Stimulated activated CD4-positive, alpha-beta T cell treated with anti-CD3 and anti-CD28 coated beads, Interleukin-12 subunit alpha, Interleukin-12 subunit beta, amount 100 ng/mL, for 48 hours (primary cell): Measurements from ENCODE around the gene CFAP74.
A peak's percentile ranks its signal among the peaks of the same experiment; 100 is the strongest.
"Not testable (repeated sequence)": the region's sequence is repeated elsewhere in the genome, so short reads cannot be mapped to it uniquely, and the experiment has no call there.

ENCODE experiments used
- DNase-seq, 3 donors: peaks; one replicate each; pipeline ENCODE4 v3.0.0-alpha.2; 2020; ENCODE audit warnings: low read depth in 2 of 3, low spot score in 1 of 3

The CFAP74 gene

DNA sequence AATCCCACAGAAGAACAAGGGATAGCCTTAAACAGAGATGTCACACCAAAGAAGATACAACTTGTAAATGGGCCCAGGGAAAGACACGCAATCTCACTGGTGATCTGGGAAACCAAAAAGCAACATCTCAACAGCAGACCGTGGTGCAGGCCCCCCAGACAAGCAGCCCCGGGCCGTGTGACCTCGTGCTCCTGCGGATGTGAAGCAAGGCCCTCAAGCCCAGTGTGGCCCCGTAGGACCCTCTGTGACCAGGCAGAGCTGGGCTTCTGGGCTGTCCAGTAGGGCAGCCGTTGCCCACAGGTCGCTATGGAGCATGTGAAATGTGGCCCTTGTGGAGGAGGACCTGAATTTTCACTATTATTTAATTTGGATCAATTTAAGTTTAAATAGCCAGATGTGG, 49.6 kb downstream of the CFAP74 start:
- no peak for DNase-seq

DNA sequence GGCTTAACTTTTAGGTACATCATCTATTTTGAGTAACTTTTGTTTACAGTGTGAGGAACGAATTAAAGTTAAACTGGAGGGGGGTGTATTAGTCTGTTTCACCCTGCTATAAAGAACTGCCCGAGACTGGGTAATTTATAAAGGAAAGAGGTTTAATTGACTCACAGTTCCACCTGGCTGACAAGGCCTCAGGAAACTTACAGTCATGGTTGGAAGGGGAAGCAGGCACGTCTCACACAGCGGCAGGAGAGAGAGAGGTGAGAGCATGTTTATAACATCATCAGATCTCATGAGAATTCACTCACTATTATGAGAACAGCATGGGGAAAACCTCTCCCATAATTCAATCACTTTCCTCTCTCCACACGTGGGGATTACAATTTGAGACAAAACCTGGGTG, 52.6 kb downstream of the CFAP74 start:
- DNase-seq = no peak

DNA sequence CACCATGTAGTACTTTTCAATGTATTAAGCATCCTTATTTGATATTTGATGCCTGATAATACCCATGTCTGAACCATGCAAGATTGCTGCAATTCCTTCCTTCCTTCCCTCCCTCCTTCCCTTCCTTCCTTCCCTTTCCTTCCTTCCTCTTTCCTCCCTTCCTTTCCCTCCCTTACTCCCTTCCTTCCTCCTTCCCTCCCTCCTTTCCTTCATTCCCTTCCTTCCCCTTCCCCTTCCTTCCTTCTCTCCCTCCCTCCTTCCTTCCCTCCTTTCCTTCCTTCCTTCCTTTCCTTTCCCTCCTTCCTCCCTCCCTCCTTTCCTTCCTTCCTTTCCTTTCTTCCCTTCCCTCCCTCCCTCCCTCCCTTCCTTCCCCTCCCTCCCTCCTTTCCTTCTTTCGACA, 54.8 kb downstream of the CFAP74 start:
- DNase-seq = no peak

DNA sequence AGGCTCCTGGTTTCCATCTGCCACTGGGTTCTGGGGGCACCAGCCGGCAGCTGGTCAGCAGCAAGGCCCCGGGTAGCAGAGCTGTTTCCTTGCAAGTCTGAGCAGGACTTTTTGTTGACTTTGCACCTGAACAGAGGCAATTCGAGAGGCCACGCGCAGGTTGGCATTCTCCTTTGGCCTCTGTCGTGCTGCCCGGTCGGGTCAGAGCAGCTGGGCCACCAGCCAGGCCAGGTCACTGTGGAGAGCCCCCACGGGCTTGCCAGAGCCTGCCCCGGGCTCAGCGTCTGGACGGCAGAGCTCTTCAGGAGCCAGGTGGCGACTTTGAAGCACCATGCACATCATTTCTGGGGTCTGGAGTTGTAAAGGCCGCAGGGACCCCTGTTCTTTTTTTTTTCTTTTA, 56.1 kb downstream of the CFAP74 start:
- DNase-seq = no peak

DNA sequence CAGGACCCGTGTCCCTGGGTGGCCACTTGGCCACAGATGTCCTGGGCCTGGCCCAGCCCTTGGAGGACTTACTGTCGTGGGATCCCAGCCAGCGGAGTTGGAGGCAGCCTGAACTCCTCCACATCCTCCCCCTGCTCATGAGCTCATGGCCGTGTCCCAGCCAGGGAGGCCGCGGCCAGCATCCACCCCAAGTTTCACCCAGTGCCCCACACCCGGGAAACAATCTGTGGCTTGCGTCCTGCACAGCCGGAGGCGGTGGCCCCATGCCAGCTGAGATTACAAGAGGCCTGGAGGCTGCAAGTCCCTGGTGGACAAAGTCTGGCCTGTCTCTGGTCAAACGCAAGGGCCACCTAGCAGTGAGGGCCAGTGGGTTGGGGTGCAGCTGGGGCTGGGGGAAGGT, 57.0 kb downstream of the CFAP74 start:
- DNase-seq = no peak

DNA sequence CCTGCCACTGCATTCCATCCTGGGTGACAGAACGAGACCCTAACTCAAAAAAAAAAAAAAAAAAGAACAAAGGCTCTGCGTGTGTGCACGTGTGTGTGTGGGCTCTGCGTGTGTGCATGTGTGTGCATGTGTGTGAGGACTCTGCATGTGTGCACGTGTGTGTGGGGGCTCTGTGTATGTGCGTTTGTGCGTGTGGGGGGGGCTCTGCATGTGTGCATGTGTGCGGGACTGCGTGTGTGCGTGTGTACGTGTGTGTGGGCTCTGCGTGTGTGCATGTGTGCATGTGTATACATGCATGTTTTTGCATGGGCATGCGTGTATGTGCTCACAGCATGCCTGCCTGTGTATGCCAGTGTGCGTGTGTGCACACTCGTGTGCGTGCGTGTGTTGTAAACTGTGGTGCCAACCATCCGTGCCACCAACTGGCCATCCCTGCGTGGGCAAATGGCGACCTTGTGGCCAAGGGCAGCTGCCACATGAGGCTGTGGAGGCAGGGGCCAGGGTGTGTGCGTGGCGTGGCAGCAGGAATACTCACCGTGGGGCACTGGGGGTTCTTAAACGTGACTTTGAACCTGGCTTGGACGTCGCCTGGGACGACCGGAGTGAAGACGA, 57.7 kb downstream of the CFAP74 start:
- DNase-seq = no peak

DNA sequence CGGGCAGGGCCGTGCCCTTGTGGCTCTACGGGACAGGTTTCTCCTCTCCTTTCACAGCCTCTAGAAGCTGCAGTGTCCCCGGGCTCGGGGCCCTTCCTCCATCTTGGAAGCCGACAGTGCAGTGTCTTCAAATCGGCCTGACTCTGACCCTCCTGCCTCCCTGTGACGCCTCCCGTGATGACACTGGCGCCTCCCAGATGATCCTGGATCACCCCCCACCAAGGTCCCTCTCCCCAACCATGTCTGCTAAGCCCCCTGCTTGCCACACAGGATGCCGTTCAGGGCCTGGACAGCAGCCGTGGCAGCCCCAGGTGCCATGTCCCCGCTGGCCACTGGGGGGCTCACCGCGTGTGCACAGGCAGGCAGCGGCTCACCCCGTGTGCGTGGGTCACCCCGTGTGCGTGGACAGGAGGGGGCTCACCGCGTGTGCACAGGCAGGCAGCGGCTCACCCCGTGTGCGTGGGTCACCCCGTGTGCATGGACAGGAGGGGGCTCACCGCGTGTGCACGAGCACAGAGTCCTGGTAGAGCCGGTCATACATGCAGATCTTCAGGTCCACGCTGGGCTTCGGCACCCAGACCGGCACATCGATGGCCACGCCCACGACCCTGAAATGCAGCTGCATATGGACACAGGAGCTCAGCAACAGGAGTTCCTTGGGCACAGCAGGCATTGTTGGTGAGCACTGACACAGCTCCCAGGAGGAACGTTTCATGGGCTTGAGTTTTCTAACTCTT, 59.6 kb downstream of the CFAP74 start:
- DNase-seq = peak; percentile 24 to 65 (median 49)

DNA sequence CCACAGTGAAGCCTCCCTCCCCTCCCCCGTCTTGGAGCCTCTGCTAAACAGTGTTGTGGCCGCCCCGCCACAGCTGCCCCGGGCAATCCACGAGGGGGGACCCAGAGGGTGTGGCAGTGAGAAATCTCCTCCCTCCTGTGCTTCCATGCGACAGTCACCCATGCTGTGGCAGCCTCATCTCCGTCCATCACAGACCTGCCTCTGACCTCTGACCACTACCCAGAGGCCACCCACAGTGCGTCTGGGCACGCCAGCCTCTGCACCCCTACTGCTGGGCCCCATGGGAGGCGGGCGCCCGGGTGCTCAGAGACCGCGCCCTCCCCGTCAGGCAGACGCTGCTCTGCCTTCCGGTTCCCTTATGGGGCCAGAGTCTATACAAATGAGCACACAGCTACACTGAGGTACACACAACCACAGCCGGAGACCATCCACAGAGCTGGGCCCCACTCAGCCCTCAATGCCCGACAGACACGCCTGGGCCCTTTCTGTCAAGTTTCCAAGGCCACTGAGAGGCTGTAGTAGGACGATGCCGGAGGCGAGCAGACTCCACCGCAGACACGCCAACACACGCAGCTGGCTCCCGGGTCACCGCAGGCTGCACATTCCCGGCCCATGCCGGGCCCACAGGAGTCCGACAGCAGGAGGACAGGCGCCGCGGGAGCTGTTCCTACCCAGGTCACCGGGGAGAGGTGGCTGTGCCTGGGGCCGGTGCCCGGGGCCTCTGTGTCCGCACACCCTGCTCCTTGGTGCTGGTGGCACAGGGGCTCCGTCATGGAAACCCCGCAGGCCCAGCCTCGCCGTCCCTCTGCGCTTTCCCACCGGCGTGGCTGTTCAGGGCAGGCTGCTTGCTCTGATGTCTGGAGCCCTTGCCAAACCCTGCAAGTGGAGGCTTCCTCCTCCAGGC, 60.6 kb downstream of the CFAP74 start:
- DNase-seq = no peak

DNA sequence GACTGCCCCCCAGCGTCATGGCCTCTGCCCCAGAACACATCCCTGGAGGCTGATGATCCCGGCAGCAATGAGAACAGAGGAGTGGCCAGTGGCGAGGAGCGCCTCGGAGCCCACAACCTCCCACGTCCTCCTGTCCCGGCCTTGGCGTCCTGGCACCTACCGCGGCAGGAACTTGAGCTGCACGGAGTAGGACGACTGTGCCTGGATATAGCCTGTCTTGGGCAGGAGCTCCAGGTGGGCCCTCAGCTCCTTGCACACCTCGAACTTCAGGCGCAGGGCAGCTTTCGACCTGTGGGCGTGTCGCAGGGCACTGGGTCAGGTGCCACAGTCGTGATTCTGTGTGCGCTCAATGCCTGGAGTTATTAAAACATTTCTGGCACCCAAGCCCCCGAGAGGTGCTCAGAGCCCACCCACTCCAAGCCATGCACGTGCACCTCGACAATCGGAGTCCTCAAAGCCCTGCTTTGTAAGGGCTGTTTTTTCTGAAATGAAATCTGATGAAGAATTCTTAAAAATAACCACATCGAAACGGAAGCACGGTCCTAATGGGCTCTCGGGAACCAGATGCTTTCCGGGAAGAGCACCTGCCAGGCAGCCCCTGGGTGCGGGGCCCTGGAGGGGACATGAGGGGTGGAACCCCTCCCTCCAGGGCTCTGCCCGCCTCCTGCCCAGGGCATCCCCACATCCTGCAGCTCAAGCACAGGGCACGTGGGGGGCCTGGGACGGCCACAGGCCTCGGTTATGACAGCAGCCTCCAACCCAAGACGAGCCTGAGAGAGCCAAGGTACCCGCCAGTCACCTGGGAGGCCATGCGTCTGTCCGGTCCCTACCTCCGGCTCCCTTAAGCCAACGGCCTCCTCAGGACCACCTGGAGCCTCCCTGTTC, 61.5 kb downstream of the CFAP74 start:
- no peak for DNase-seq

DNA sequence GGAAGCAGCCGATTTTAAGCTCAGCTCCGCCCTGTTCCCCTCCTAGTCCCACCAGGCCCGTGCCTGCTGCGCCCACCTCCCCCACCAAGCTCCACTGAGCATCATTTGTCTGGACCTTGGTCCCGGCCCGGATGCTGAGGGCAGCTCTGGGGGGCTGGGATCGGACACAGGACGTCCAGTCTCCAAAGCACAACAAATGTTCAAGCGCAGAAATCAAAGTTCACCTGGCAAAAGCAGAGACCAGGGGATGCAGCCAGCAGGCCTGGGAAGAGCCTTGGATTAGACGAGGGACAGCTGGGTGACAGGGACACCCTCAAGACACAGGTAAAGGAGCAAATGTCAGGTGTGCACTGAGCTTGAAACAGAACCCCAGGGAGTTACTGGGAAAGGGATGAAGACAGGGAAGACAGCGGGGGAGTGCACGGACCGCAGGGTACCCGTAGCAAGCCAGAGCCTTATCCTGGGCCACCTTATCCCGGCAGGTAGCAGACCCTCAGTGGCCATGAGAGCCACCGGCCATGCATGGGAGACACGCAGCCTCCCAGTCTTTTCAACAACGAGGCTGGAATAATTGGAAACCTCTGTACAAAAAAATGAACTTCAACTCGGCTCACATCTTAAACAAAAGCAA, 62.3 kb downstream of the CFAP74 start:
- DNase-seq = no peak

DNA sequence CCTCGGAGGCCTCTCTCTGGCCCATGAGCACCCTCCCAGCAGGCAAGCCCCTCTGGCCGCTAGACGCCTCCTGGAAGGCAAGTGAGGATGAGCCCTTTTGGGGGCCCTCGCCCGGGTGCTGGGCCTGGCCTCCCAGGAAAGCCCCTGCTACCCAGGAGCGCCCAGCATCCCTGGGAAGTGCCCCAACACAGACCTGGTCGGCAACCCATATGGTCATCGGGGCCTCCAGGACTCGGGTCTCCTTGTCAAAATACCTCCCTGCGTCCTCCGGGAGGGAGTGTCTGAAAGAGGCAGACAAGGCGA, 63.5 kb downstream of the CFAP74 start:
- DNase-seq = no peak

DNA sequence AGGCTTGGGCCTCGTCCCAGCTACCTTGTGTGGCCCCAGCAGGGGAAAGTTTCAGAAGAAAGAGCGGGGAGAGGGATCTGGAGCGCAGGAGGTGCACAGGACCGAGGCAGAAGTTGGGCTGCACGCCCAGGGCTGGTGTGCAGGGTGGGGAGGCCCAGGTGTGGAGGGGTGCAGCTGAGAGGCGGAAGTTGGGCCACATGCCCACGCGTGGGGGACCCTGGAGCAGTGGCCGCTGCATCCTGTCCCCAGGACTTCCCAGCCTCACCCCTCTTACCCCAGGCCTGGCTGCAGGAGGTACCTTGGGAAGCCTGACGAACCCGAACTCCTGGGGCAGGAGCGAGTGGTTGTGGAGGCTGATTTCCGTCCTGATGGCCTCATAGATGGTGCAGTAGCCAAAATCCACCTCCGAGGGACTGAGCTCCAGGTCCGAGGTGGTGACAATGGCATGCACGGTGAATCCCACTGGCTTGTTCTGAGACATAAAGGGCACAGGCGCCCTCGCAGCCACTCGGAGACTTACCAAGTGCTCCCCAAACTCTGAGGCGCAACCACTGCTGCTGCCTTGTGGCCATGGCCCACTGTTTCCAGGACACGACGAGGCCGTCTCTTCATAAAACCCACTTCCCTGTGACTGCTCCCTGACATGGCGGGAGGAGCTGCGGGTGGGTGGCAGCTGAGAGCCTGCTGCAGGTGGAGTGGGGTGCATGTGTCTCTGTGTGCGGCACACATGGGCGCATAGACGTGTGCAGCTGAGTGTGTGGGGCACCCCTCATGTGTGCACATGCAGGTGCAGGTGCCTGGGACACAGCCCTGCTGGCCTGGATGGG, 64.1 kb downstream of the CFAP74 start:
- no peak for DNase-seq

DNA sequence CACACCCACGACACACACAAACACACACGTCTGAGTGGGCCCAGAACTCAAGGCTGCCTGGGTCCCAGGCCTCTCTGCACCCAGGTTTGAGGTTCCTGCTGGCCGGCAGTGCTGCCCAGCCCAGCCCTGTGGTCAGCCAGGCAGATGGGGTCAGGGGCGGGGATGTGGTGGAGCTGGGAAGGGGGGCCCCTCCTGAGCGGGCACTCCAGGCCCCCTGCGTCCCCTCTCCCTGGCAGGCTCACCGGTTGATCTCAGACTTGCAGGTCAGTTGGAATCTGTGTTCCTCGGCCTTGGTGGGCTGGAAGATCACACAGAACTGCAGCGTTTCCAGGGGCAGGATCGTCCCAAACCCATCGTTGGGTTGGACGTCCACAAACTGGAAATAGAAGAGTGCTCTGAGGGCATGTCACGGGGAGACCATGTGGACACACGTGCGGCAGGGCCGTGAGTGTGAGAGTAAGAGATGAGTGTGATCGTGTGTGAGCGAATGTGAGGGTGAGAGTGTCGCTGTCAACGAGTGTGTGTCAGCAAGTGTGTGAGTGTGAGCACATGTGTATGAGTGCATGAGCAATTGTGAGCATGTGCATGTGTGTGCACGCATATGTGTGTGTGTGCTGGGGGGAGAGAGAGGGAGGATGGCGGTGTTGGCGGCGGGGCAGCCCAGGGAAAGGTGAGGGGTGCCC, 64.8 kb downstream of the CFAP74 start:
- no peak for DNase-seq

DNA sequence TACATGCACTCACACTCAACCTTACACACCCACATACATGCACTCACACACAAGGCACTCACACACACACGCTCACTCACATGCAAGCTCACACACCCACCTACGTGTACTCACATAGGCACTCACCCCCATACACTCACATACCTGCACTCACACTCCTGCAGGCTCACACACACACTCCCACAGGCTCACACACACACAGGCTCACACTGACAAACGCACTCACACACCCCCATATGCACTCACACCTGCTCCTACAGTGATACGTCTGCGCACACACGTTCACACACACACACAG, 65.4 kb downstream of the CFAP74 start:
- no peak for DNase-seq

DNA sequence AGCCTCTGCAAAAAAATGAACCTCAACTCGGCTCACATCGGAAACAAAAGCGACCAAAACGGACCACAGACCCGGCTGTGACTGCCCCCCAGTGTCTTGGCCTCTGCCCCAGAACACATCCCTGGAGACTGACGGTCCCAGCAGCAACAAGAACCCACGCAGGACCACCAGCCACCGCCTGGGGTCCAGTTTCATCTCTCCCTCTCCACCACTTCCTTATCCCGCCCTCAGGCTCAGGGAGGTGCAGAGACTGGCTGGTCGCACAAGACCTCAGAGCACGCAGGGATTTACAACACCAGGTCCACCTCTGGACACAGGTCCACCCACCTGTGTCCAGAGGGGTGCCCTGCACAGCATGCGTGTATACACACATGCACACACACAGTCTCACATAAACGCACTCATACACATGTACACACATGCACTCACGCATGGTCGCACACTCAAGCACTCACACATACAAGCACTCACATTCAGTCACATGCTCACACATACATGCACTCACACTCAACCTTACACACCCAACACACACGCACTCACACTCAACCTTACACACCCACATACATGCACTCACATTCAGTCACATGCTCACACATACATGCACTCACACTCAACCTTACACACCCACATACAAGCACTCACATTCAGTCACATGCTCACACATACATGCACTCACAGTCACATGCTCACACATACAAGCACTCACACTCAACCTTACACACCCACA, 65.9 kb downstream of the CFAP74 start:
- DNase-seq = no peak

DNA sequence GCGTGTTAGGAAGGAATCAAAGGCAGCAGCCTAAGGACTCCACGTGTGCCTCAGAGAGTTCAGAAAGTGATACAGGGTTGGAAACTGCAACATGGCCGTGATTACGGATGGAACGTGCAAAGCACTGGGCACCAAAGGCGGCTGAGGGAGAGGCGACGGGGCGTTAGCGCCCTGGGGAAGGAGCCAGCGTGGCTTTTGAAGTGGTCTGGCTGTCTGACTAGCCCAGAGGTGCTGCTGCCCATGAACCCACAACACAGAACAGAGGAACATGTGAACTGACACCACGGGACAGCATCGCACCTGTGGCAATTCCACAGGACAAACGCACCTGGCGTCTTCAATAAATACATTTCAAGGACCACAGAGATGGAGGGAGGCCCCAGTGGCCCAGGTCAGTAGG, 66.5 kb downstream of the CFAP74 start:
- no peak for DNase-seq

DNA sequence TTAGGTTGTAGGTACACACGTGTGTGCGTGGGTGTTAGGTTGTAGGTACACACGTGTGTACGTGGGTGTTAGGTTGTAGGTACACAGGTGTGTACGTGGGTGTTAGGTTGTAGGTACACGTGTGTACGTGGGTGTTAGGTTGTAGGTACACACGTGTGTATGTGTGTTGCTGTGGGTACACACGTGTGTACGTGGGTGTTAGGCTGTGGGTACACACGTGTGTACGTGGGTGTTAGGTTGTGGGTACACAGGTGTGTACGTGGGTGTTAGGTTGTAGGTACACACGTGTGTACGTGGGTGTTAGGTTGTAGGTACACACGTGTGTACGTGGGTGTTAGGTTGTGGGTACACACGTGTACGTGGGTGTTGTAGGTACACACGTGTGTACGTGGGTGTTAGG, 68.7 kb downstream of the CFAP74 start:
- not testable (repeated sequence) for DNase-seq

DNA sequence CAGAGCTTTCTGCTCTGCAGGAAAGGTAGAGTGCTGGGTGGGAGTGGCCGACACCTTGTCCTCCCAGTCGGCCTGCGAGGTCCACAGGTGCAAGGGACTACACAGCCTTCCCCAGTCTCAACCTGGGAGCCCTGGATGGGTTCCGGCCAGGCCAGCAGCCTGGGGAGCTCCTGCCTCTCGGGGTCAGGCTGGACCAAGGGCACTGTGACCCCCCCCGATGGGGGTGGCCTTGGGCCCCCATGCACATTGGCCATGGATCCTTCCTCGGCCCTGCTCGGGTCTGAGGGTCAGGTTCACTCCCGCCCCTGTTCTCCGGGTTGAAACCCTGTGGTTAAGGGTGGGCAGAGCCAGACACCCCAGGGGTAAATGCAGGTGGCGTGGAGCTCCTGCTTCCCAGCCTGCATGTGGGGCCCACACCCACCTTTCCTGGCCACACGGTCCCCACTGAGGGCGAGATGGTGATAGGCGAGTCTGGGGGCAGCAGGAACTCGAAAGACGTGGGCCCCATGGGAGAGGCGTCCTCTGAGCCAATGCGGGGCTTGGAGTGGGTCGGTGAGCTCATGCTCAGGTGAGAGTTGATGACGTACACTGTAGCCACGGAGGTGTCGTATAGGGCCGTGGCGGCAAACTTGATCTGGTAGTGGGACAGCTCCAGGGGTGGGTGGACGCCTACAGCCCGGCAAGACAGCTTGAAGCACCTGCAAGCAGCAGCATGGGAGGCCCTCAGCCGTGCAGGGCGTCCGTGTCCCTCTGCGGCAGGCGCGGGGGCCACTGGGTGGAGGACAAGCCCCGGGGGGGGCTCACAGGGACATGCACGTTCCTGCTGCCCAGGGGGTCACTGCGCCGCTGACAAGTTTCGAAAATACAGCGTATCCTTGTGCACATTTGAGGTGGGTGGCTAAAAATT, 73.7 kb downstream of the CFAP74 start:
- DNase-seq = no peak
